ENCODE measurements around the gene ARPC5L.

DNA sequence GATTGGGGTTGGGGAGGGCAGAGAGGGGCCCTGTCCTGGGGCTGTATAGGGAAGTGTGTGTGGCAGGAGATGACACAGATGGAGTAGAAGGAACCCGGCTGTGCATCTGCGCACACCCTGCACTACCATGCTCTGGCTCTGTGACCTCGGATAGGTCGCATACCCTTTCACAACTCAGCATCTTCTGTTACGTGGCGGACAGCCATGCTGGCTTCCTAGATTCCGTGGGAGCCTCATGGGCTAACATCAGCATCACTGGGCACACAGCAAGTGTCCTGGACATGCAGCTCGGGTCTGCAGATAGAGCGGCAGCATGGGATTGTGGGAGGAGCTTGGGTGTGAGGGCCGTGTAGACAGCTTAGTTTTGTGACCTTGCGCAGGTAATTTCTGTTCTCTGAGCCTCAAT lies 9.2 kb downstream of the ARPC5L start:
- TF ChIP-seq, protein P1, sequence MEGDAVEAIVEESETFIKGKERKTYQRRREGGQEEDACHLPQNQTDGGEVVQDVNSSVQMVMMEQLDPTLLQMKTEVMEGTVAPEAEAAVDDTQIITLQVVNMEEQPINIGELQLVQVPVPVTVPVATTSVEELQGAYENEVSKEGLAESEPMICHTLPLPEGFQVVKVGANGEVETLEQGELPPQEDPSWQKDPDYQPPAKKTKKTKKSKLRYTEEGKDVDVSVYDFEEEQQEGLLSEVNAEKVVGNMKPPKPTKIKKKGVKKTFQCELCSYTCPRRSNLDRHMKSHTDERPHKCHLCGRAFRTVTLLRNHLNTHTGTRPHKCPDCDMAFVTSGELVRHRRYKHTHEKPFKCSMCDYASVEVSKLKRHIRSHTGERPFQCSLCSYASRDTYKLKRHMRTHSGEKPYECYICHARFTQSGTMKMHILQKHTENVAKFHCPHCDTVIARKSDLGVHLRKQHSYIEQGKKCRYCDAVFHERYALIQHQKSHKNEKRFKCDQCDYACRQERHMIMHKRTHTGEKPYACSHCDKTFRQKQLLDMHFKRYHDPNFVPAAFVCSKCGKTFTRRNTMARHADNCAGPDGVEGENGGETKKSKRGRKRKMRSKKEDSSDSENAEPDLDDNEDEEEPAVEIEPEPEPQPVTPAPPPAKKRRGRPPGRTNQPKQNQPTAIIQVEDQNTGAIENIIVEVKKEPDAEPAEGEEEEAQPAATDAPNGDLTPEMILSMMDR (conservative IDR thresholded peaks at IDR 0.05): no peak
- TF ChIP-seq EZH2 (IDR thresholded peaks at IDR 0.05; ENCODE audit: low read depth): no peak

All from PC-9 (cell line).